Stimulated activated CD8-positive, alpha-beta memory T cell treated with anti-CD3 and anti-CD28 coated beads, Interleukin-12 subunit alpha, Interleukin-12 subunit beta, amount 100 ng/mL, for 24 hours (primary cell): Measurements from ENCODE around the gene PFKFB3.
"Not testable (repeated sequence)": the region's sequence is repeated elsewhere in the genome, so short reads cannot be mapped to it uniquely, and the experiment has no call there.

Experiments used
- DNase-seq: peaks from one replicate; pipeline ENCODE4 v3.0.0-alpha.2; 2020; ENCODE audit errors: extremely low read depth

The PFKFB3 gene

DNA sequence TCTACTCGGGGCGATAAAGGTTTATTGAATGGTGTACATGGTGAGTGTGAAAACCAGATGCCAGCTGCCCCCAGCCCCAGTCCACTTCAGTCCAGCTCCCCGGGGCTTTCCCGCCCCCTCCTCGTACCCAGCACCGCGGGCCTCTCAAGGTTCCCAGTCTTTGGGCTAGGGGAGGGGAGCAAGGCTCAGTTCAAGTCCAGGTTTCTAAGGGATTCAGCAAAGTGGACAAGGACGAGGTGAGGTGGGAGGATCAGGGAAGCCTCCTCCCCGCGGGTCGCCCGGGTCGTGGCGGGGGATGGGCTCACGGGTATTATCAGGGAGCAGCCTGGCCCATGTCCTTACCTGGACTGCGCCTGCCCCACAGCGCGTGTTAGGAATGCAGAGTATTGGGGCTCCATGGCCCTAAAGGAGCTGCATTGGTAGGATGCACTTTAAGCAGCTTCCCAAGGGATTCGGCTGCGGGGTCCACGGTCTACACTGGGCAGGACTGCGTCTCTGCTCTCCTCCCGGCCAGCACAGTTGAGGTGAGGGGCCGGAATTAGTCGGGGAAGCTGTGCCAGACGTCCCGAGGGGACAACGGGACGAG, 541 bp upstream of the PFKFB3 start:
- no peak for DNase-seq

DNA sequence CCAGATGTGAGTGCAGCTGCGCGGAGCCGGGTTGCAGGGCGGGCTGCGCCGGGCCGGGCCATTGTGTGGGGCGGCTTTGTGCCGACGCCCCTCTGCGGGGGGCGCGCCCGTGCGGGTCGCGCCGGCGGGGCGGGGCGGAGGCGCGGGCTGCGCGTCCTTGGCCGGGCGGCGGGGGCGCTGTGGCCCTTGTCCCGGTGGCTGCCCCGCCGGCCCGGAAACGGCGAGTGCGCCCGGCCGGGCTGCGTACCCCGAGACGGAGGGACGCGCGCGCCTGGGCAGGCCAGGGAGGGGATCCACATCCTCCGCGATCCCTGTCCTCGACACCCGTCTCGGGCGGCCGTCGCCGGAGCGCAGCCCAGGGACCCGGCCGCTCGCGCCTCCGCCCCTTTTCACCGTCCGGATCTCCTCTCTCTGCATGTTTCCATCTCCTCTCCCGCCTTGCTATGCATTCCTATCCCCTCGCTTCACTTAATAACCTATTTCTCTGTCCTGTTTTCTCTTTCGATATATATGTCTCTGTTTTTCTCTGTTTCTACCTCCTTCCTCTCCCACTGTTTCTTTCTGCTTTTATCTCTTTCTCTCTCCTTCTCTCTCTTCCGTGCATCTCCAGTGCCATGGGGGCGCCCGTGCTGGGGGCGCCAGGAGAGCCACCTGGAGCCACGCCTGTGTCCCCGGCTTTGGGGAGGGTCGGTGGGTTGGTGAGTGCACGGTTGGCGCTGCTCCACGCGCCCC, 765 bp downstream of the PFKFB3 start:
- no peak for DNase-seq

DNA sequence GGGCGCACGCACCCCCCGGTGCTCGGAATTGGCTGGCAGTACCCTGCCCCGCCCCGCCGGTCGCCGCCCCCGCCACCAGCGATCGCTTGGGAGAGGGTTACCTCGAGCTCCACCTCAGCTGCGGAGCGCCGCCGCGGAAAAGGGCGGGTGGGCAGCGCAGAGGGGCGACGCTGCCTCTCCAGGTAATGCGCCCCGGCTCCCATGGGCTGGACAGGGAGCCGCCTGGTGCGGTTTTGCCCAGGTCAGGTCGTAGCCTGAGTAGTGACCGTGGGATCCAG, 1.3 kb downstream of the PFKFB3 start:
- DNase-seq = no peak

DNA sequence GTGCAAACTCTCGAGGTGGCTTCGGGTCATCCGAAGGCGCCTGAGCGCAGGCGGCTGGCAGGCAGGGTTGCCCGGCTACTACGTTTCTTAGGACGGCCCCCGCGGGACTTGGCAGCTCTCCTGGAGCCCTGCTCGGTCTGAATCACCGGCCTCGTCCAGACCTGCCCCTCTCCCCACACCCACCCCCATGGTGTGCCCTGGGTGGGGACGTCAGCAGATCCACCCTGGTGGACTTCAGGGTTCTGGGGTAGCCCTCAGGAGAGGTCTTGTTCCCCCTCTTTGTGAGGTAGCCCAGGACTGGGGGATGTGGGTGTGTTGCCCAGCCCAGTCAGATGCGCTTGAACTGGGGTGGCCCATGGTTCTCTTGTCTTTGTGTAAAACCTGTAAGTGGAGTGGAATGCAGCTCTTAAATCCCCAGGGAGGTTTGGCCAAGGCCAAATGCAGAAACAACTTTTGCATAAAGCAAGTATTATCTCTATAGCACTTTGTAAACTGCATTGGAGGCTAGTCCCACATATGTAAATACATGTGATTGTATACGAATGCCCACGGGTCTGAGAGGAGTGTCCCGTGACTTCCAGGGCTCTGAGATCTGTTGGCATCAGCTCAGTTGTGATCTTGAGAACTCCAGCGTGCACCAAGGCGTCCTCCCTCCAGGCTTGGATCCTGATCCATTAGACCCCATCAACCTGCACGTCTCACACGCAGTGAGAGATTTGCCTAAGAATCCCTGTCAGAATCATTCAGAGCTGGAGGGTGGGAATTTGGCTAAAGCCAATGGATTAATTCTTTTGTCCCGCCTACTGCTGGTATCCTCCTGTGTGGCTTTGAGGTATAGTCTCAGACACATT, 1.8 kb downstream of the PFKFB3 start:
- DNase-seq = no peak

DNA sequence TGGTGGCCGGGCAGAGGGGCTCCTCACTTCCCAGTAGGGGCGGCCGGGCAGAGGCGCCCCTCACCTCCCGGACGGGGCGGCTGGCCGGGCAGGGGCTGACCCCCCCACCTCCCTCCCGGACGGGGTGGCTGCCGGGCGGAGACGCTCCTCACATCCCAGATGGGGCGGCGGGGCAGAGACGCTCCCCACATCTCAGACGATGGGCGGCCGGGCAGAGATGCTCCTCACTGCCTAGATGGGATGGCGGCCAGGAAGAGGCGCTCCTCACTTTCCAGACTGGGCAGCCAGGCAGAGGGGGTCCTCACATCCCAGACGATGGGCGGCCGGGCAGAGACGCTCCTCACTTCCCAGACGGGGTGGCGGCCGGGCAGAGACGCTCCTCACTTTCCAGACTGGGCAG, 3.8 kb downstream of the PFKFB3 start:
- not testable (repeated sequence) for DNase-seq

DNA sequence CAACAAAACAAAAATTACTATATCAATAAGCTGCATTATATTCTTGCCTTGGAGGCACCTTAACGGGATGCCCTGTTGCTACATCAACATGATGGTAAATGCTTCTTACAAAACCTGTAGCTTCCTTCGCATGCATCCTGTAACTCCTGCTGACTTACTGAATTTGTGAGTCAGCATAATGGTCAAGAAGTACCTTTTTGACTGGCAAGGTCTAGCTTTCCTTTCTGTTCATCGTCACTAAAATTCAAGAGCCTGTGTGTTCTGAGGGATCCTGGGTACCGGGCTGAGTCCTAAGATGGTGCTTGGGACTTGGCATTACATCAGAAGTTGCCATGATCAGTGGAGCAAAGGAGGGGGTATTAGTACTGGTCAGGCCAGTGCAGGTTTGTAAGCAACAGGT, 4.9 kb downstream of the PFKFB3 start:
- DNase-seq = no peak

DNA sequence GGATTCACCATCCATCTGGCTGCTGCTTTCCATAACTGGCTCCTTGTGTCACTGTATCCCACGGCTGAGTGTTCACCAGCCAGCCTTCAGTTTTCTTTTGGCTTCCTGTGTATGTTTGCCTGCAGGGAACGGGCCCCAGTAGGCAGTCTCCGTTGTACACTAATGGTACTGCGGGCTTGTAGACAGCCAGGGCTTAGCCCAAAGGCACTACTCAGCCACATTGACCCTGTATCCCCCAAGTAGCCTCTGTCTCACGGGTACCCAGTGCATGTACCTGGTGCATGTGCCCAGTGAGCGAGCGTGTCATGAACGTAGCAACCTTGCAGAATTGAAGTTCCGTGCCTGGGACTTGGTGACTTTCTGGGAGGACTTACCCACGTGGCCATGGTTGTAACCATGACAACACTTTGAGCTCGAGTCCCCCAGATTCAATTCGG, 6.1 kb downstream of the PFKFB3 start:
- DNase-seq = no peak

DNA sequence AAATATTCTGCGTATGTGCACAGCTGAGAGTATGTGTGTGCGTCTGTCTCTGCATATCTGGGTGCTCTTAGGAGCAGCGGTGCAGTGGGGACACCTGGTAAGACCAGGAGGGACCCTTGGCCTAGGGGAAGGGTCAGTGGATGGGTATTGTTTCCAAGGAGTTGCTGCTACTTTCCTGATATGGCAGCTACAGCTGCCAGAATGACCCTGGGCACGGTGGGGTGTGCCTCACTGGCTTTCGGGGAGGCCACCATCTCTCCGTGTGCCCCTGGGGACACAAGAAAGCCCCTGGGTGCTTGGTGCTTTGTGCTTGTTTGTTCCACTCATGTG, 8.6 kb downstream of the PFKFB3 start:
- no peak for DNase-seq

DNA sequence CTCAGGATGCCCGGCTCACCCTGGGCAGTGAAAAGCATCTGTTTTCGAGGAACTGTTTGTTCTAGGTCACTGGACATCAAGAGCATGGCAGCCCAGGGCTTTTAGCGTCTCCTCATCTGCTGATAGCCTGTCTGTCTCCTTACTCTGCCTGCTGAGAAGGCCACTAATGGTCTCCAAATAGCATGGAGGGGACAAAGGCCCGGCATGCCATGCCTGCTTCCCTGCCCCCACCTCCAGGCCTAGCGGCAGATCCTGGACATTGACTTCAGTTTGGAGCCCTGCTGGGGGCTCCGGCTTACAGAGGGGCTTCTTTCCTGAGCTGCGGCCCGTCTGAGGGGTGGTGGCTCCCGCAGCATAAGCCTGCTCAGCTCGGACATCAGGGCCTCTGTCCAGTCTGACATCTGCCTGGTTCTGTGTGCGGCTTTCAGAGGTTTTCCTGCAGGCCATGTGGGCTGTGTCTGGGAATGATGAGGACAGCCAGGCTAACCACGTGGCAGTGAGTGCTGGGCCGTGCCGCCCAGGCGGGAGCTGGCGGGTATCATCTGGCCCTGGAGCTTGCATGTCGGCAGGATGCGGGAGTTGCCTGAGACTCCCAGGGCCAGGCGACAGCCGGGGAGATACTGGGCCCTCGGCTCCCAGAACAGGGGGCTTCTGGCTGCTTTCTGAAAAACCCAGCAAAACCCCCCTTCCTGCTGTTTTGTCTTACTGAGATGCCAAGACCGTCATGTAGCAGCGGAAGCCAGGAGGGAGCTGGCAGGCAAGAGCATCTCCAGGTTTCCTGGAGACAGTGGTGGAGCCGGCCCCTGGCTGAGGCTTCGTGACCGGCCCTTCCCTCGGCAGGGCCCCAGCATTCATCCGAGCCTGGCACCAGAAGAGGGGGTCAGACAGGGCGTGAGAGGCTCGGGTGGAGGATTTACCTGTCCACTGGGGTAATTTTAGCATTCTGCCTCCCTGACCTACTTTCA, 9.2 kb downstream of the PFKFB3 start:
- no peak for DNase-seq

DNA sequence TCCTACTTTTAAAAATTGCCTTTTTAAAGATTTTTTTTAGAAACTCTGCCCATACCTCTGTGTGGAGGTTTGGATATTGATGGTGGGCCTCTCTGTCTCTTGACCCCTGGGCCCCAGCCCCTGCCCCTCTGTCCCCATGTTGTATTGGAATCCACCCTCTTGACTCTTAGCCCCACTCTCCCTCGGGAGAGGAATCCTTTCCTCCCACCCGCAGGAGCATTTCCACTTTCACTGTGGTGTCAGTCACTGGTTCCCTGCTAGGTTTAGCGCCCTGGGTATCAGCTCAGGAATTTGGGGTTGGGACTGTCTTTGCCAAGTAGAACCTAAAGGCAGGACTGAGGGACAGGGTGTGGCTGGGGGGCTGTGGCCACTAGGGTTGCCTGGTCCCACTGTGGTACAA, 10.1 kb downstream of the PFKFB3 start:
- no peak for DNase-seq

DNA sequence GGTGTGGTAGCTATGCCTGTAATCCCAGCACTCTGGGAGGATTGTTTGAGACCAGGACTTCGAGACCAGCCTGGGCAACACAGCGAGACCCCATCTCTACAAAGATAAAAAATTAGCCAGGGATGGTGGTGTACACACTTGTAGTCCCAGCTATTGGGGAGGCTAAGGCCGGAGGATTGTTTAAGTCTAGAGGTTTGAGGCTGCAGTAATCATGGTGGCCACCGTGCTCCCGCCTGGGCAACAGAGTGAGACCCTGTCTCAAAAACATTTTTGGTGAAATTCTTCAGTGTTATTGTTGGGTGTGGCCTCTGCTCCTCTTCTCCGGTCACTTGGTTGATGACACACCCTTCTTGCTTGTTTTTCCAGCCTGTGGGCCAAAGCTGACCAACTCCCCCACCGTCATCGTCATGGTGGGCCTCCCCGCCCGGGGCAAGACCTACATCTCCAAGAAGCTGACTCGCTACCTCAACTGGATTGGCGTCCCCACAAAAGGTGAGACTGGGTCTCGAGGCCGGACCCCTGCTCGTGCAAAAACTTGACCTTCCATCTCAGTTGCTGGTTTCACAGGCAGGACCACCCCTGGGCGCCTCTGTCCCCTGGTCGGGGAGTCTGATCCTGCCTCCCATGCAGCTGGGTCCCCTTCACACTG, 10.6 kb downstream of the PFKFB3 start:
- no peak for DNase-seq

DNA sequence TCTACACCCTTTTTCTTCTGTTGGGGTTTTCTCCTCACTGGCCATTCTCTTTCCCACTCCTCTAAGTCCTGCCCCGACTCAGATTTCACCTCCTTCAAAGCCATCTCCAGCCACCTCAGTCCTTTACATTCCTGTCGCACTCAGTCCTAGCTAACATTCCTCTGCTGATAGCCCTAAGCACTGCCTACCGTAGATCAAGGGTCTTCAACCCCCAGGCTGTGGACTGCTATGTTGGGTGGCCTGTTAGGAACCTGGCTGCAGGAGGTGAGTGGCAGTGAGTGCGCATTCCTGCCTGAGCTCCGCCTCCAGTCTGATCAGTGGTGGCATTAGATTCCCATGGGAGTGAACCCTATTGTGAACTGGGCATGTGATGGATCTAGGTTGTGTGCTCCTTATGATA, 11.2 kb downstream of the PFKFB3 start:
- DNase-seq = no peak

DNA sequence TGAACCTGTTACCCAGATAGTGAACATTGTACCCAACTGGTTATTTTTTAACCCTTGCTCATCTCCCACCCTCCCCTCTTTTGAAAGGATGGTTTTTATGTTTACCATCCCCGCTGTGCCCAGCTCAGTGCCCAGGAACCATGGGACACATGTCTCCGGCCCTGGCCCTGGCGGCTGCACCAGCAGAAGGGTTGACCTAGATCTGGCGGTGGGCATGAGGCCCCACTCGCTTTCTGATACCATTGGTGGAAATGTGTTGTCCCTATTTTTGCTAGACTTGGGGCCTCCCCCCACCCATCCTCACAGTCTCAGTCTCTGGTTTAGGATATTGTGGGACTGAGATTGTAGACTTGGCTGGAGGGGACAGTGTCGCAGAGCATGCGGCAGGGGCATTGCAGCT, 11.9 kb downstream of the PFKFB3 start:
- no peak for DNase-seq

DNA sequence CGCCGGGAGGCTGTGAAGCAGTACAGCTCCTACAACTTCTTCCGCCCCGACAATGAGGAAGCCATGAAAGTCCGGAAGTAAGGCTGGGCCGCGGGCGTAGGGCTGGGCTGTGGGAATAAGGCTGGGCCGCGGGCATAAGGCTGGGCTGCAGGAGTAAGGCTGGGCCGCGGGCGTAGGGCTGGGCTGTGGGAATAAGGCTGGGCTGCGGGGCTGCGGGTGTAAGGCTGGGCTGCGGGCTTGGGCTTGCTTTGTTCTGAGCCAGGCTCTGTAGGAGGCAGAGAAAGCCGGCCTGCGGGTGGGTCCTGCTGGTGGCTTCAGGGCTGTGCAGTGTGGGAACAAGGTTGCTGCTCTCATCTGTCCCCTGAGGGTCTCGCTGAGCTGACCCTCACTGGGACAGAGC, 12.5 kb downstream of the PFKFB3 start:
- DNase-seq = no peak

DNA sequence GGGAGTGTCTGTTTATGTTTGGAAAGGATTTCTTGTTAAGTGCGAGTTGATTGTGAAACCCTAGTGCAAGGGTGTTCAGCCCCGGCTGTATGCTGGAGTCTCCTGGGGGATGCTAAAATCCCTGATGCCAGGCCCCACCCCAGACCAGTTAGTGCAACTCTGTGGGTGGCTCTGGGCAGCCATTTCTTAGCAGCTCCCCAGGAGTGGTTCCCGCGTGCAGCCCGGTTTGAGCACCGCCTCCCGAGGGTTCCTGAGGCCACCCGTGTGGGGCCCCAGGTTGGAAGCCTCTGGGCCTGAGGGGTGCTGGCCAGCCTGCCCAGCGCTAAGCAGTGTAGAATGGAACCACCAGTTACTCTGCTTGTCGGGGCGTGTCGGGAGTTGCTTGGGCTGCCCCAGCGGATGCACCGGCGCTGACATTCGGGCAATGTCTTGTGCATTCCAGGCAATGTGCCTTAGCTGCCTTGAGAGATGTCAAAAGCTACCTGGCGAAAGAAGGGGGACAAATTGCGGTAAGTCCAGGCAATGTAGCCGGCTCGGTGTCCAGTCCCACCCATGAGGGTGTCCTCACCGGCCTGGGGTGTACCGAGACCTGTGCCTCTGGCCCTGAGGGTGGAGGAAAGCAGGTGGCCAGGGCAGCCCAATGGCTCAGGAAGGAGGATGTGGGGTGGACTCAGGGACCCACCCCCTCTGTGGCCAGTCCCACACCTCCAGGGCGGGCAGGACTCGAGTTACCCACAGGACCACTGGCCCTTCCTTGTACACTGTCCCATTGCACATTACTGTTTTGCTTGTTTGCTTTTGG, 13.2 kb downstream of the PFKFB3 start:
- no peak for DNase-seq

DNA sequence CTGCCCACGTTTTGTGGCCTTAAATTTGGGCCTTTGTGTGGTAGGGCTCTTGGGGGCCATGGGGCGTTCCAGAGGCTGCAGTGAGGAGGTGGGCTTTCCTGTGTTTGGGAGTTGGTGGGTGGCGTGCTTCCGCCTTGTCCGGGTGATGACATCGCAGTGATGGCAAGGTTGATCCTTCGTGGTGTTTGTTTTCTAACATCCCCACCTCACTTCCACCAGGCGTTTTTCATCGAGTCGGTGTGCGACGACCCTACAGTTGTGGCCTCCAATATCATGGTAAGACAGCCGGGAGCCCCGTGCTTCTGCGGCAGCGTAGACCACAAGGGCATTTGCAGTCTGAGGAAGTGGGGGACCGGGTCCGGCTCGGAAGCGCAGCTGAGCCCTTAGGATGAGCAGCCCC, 14.2 kb downstream of the PFKFB3 start:
- no peak for DNase-seq

DNA sequence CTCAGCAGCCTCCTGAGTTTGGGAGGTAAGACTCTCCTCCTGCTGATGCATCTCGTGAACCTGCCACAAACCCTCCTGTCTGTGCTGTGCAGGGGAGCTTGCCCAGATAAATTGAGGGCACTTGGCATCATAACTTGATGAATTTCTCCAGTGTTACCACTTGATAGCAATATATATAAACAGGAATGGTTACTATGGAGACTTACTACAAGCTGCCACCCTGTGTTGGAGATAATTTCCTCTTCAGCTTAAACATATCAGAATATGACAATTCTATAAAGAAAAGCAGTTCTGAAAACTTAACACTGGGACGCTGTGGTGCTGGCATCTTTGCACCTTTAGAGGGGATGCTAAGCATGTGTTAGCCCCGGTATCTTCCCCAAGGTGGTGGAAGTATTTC, 14.9 kb downstream of the PFKFB3 start:
- DNase-seq = no peak

DNA sequence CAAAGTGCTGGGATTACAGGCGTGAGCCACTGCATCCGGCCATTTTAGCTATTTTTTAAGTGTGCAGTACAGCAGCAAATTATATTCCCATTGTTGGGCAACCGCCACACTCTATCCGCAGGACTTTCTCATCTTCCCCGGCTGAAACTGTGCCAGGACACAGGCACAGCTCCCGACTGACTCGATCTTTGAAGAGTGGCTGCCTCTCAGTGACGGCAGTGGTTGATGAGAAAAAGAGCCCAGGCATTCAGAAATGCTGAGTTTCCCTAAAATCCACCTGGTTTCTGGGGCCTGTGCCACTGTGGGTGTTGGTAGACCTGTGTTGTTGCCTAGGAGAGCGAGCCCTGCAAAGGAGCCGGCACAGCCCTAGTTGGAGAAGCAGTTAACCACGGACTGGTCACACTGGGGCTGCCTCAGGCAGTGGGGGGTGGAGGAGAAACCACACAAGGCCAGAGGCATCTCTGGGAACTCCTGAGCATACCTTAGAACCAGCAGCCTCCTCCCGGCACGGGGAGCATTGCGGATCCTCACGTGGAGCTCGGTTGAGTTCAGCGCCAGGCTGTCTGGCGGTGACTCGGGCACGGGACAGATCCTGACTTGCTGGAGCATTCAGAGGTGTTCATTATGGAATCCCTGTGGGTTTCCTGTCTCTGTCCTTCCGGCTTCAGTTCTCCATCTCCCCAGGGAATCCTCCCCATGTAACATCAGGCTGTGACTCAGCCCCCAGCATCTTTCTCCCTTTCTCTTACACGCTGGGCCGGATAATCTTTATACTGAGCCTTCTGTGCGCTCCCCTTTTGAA, 16.2 kb downstream of the PFKFB3 start:
- DNase-seq = no peak

DNA sequence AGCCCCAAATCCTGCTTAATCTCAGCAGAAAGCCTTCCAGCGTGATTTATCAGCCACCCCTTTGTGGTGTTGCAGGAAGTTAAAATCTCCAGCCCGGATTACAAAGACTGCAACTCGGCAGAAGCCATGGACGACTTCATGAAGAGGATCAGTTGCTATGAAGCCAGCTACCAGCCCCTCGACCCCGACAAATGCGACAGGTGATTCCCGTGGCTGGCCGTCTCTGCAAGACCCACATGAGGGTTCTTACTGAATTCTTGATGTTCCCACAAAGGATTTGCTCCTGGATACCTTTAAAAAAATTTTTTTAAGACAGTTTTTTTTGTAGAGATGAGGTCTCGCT, 16.7 kb downstream of the PFKFB3 start:
- no peak for DNase-seq
